HG03378 (cell line): ENCODE results near the gene OVAAL.

Experiments used
- ATAC-seq: cut with Tn5 transposase; IDR thresholded peaks from one replicate; pipeline ENCODE4 v1.9.1; 2021; ENCODE audit warnings: mild to moderate bottlenecking, moderate library complexity; ENCODE audit not compliant: unreplicated experiment

The OVAAL gene

GRCh38 chr1:180603223-180603849 is 44.6 kb downstream of the OVAAL start:
- no peak for ATAC-seq

GRCh38 chr1:180603850-180604226 is 45.1 kb downstream of the OVAAL start:
- ATAC-seq = no peak

- ATAC-seq = no peak
These were observed 47.4 kb downstream of the OVAAL start for GRCh38 chr1:180606155-180606554.

GRCh38 chr1:180609643-180610555 is 51.1 kb downstream of the OVAAL start:
- no peak for ATAC-seq

- ATAC-seq = no peak
These were observed 51.8 kb downstream of the OVAAL start for GRCh38 chr1:180610556-180611015.

- no peak for ATAC-seq
These were observed 52.5 kb downstream of the OVAAL start for GRCh38 chr1:180611016-180611930.

- ATAC-seq = no peak
These were observed 53.9 kb downstream of the OVAAL start for GRCh38 chr1:180612632-180613031.

- no peak for ATAC-seq
These were observed 56.0 kb downstream of the OVAAL start for GRCh38 chr1:180614730-180615129.

- no peak for ATAC-seq
These were observed 56.9 kb downstream of the OVAAL start for GRCh38 chr1:180615493-180616290.
